22Rv1 (cell line): Measurements from ENCODE around the gene CABCOCO1.

ENCODE experiments used
- CTCF ChIP-seq: fragments of 450-650 bp; IDR thresholded peaks from 2 replicates; pipeline ENCODE4 v1.5.1; 2017; ENCODE audit warnings: mild to moderate bottlenecking
- ZFX ChIP-seq: fragments of 450-650 bp; IDR thresholded peaks from 2 replicates; pipeline ENCODE4 v1.6.1; 2017; ENCODE audit warnings: antibody characterized with exemption, borderline replicate concordance

- no peak for TF ChIP-seq CTCF
- no peak for TF ChIP-seq ZFX
These were observed 22.8 kb upstream of the CABCOCO1 start for GRCh38 chr10:61639952-61640351.
